Esophagus squamous epithelium (tissue), 5 donors: ENCODE measurements around the gene KCTD17. TPM values are rescaled to one million over a fixed set of nuclear protein-coding genes. Genes with fewer than 3 reads are reported as not detected.
"Not testable (repeated sequence)": the region's sequence is repeated elsewhere in the genome, so short reads cannot be mapped to it uniquely, and the experiment has no call there.

Source experiments
- DNase-seq: peaks from one replicate; lab custom pipeline; 2025; lab: John Stamatoyannopoulos, UW
- H3K27ac ChIP-seq, 4 donors: fragments of 200-600 bp; sonication (generic); one replicate each; pipeline ENCODE4 v1.5.1; 2016 to 2019; ENCODE audit warnings: mild to moderate bottlenecking in 1 of 4
- H3K27me3 ChIP-seq, 4 donors: fragments of 200-600 bp; sonication (generic); 1 replicate in 3 of 4; 2 replicates in 1 of 4; pipeline versions ENCODE4 v1.5.1 to v1.6.0; 2017 to 2021; ENCODE audit warnings: antibody characterized with exemption in 1 of 4
- H3K36me3 ChIP-seq, 3 donors: fragments of 200-600 bp; sonication (generic); one replicate each; pipeline ENCODE4 v1.5.1; 2016 to 2019
- H3K4me1 ChIP-seq, 3 donors: fragments of 200-600 bp; sonication (generic); one replicate each; pipeline ENCODE4 v1.5.1; 2017 to 2019
- H3K4me3 ChIP-seq, 4 donors: fragments of 200-600 bp; sonication (generic); 1 replicate in 3 of 4; 2 replicates in 1 of 4; pipeline ENCODE4 v1.5.1; 2016 to 2019; ENCODE audit warnings: mild to moderate bottlenecking in 2 of 4, moderate library complexity in 1 of 4
- H3K9me3 ChIP-seq, 3 donors: fragments of 200-600 bp; sonication (generic); one replicate each; pipeline ENCODE4 v1.5.1; 2016 to 2019
- CTCF ChIP-seq, 6 experiments: fragments of 450-650 bp in 4 of 6; fragments of 200-600 bp in 2 of 6; sonication (generic) in 2 of 6; IDR thresholded peaks; one replicate each; pipeline ENCODE4 v1.5.1; 2016 to 2019; ENCODE audit warnings: antibody characterized with exemption in 6 of 6, mild to moderate bottlenecking in 4 of 6, moderate library complexity in 4 of 6
- POLR2A ChIP-seq, 4 donors: fragments of 450-650 bp; IDR thresholded peaks; one replicate each; pipeline ENCODE4 v1.6.1; 2017; ENCODE audit warnings: antibody characterized with exemption in 4 of 4, mild to moderate bottlenecking in 4 of 4, moderate library complexity in 3 of 4
- WGBS, 2 donors: methylation state at CpG; one replicate each; pipeline ENCODE4 v1.1.5; 2018; 5-methylcytosine and 5-hydroxymethylcytosine counted together
- intact Hi-C: fragments of 100-400 bp; cut with DNase I; formaldehyde crosslinking; loops from one replicate; pipeline ENCODE4 v1.15.0; 2022
- total RNA-seq, 4 donors: library from RNA; depleted of rRNA; stranded (reverse); fragments of >200 nt; gene quantifications; one replicate each; pipeline ENCODE4 v1.1.0, GENCODE V29; 2016
- donor health status: DM: yes; HTN: yes; CAD: no.

KCTD17 gene
- total RNA-seq, 4 donors from 2014 or later: 1.1 to 10.7 (median 6.5) TPM

- H3K36me3 ChIP-seq: no peaks in the 10 kb centered on the region
- 17 to 21% methylated on average over 5 to 9 of the region's 11 CpGs for WGBS, 2 donors
- TF ChIP-seq POLR2A (IDR thresholded peaks at IDR 0.05): no peak
- no peak for TF ChIP-seq CTCF (IDR thresholded peaks at IDR 0.05)
- H3K9me3 ChIP-seq: no peaks in the 10 kb centered on the region
- no peak overlapping the region for H3K27ac ChIP-seq
- DNase-seq: no peak
- intact Hi-C loops: no loop called here
- no peak overlapping the region for H3K4me3 ChIP-seq
- H3K4me1 ChIP-seq: peaks cover 0 to 8% (median 4%) of the 10 kb centered on the region in 3 donors
- peaks cover 0 to 78% (median 3%) of the 10 kb centered on the region in 4 donors for H3K27me3 ChIP-seq
Measured at GRCh38 chr22:37069319-37069718, 17.8 kb downstream of the KCTD17 start.

- Histone ChIP-seq H3K27ac (no peak overlapping the region), H3K9me3 (no peaks in the 10 kb centered on the region), H3K4me3 (no peak overlapping the region), H3K36me3 (no peaks in the 10 kb centered on the region), H3K4me1 (peaks cover 0 to 8% (median 4%) of the 10 kb centered on the region in 3 donors), H3K27me3 (peaks cover 0 to 82% (median 3%) of the 10 kb centered on the region in 4 donors)
- intact Hi-C loops: no loop called here
- no peak for TF ChIP-seq CTCF (IDR thresholded peaks at IDR 0.05)
- no peak for TF ChIP-seq POLR2A (IDR thresholded peaks at IDR 0.05)
- WGBS, 2 donors: 69% methylated on average over 8 of the region's 9 CpGs; no CpG with 5 or more reads in 1 of the 2 donors
- no peak for DNase-seq
Measured at GRCh38 chr22:37069719-37070118, 18.2 kb downstream of the KCTD17 start.

GRCh38 chr22:37070334-37070733 is 18.8 kb downstream of the KCTD17 start:
- Histone ChIP-seq H3K4me3 (no peak overlapping the region), H3K27ac (no peak overlapping the region), H3K4me1 (peaks cover 0 to 8% (median 4%) of the 10 kb centered on the region in 3 donors), H3K36me3 (no peaks in the 10 kb centered on the region), H3K27me3 (peaks cover 0 to 84% (median 3%) of the 10 kb centered on the region in 4 donors), H3K9me3 (no peaks in the 10 kb centered on the region)
- intact Hi-C loops: no loop called here
- WGBS, 2 donors: 39 to 50% methylated on average over 3 to 4 of the region's 8 CpGs
- TF ChIP-seq CTCF (IDR thresholded peaks at IDR 0.05): no peak
- no peak for TF ChIP-seq POLR2A (IDR thresholded peaks at IDR 0.05)
- no peak for DNase-seq

GRCh38 chr22:37070744-37071143 is 19.2 kb downstream of the KCTD17 start:
- Histone ChIP-seq H3K36me3 (no peaks in the 10 kb centered on the region), H3K9me3 (no peaks in the 10 kb centered on the region), H3K4me1 (peaks cover 0 to 8% (median 4%) of the 10 kb centered on the region in 3 donors), H3K4me3 (no peak overlapping the region), H3K27ac (no peak overlapping the region), H3K27me3 (peaks cover 0 to 84% (median 3%) of the 10 kb centered on the region in 4 donors)
- no peak for DNase-seq
- 29 to 70% methylated on average over 4 to 6 of the region's 9 CpGs for WGBS, 2 donors
- TF ChIP-seq POLR2A (IDR thresholded peaks at IDR 0.05): no peak
- intact Hi-C loops: no loop called here

- H3K9me3 ChIP-seq, H3K4me1 ChIP-seq, H3K36me3 ChIP-seq, DNase-seq, H3K4me3 ChIP-seq, H3K27ac ChIP-seq, intact Hi-C loops: not testable (repeated sequence)
- peaks cover 0 to 88% (median 3%) of the 10 kb centered on the region in 4 donors for H3K27me3 ChIP-seq
- 86 to 94% methylated on average over 5 of the region's 5 CpGs for WGBS, 2 donors
Measured at GRCh38 chr22:37071850-37072592, 20.5 kb downstream of the KCTD17 start.

- H3K4me3 ChIP-seq: no peak overlapping the region
- H3K27ac ChIP-seq: no peak overlapping the region
- peaks cover 0 to 8% (median 4%) of the 10 kb centered on the region in 3 donors for H3K4me1 ChIP-seq
- no peak for DNase-seq
- TF ChIP-seq CTCF (IDR thresholded peaks at IDR 0.05) (no peak), POLR2A (IDR thresholded peaks at IDR 0.05) (no peak)
- intact Hi-C loops: no loop called here
- H3K27me3 ChIP-seq: peaks cover 0 to 88% (median 3%) of the 10 kb centered on the region in 4 donors
- no peaks in the 10 kb centered on the region for H3K36me3 ChIP-seq
- 83 to 86% methylated on average over 8 of the region's 8 CpGs for WGBS, 2 donors
- H3K9me3 ChIP-seq: no peaks in the 10 kb centered on the region
Measured at GRCh38 chr22:37072673-37073072, 21.1 kb downstream of the KCTD17 start.
